NCI-H1092 treated with DMSO at 0.1 percent for 48 hours (cell line): ENCODE data around the gene TCF7L2.

Experiments
- DNase-seq: peaks from one replicate; lab custom pipeline; 2025; lab: John Stamatoyannopoulos, UW

TCF7L2 gene

DNA sequence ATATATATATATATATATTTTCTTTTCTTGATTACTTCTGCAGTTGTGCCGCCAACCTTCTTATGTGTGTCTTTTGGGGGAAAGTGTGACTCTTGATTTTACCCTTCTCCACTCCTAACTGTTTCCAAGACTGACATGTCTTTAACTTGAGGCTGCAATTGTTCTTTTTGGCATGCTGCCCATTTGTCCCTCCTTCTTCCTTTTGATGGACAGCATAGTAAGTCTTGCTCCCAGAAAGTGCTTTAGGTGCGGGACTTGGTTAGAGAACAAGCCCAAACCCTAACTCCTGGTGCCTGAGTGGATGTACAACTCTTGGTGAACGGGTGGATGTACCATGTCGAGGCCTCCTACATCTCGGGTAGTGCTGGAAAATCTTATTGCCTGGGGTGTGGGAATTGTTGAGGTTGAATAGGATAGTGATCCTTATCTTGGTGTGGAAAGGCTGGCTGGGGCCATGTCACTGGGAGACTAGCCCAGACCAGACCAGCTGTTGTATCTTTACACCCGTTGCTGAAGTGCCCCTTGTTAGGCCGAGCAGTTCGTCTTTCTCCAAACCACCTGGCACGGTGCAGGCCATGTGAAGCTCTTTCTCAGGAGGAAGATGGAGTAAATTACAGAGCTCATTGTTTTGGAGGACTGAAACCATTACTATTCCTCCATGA lies 16.3 kb downstream of the TCF7L2 start:
- peak; percentile 28 for DNase-seq

DNA sequence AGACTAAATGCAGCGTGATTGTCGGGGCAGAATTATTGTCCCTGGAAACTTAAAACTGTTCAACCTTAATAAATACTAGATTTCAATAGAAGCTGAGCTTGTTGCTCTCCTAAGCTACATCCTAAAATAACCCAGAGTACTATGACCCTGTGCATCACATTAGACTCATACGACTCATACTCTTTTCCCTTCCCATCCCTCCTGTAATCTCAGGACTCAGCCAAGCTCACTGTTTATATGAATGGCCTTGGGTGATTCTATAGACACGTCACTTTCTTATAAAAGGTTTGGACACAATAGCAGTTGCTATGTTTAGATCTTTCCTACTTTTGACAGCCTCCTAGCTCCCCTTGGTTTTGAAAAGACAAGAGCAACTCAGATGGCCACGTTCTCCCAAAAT lies 17.2 kb downstream of the TCF7L2 start:
- no peak for DNase-seq

DNA sequence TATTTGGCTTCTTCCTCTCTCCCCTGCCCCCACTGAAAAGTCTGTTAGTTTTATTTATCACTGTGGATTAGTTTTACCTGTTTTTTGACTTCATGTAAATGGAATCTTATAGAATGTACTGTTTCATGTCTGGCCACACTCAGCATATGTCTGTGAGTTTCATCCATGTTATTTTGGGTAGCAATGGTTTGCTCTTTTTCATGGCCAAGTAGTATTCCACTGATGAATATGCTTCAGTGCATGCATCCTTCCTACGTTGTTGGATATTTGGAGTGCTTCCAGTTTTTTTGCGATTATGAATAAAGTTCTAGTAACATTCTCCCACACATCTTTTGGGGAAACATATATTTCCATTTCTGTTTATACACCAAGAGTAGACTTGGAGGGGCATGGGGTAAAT lies 19.1 kb downstream of the TCF7L2 start:
- DNase-seq, result no peak

DNA sequence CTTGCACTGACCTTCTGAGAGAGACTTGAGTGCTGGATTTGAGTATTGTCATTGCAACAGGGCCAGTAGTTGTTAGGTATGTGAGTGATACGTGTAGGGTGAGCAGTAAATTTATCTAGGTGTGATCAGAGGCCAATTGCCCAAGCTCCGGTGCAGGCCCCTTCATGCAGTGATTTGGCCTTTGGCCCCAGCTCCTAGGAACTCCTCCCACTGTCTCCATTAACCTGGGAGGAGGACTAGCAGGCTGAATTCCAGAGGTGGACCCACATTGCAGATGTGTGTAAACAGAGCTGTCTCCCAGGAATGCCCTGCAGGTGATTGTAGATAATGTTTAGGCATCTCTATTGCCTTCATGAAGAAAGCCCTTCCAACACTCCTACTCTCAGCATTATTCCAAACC lies 19.5 kb downstream of the TCF7L2 start:
- DNase-seq, result no peak

DNA sequence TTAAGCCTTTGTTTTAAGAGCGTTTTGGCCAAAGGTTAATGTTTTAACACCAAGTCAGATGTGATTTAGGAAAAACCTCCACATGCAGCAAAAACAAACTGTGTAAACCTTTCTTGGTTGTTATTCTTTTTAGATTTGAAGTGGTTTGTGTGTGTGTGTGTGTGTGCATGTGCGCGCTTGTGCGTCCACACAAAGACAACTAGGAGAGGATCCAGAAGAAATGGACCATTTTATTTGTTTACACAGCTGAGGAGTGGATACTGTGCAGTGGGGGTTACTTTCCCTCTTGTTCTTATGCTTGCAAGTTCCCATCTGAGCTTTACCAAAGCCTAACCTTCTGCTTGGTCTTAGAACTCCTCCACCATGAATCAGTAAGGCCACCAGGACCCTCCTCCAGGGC lies 20.0 kb downstream of the TCF7L2 start:
- no peak for DNase-seq

DNA sequence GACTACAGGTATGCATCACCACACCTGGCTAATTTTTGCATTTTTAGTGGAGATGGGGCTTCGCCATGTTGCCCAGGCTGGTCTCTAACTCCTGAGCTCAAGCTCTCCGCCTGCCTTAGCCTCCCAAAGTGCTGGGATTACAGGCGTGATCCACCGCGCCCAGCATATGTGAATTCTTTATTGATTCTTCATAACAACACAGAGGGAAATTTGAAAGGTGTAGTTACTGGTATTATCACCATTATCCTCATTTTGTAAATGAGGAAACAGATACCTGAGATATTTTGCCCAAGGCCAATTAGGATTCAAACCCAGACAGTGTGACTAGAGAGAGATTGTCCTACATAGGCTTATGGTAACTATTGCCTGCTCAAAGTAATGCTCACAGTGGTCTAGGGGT lies 22.6 kb downstream of the TCF7L2 start:
- no peak for DNase-seq

DNA sequence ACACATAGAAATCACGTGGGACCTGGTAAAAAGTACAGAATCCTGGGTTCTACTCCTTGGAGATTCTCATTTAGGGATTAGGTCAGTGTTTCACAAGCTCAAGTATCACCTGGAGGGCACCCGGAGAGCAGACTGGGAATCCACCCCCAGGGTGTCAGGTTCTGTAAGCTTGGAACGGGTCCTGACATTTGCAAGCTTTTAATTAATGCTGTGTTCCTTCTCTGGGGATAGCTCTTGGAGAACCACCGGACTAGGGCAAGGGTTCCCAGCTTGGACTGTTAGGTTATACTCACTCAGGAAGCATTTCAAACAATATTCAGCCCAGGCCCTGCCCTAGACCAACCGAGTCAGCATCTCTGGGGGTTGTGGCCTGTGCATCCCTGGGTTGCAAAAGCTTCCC lies 23.0 kb downstream of the TCF7L2 start:
- no peak for DNase-seq

DNA sequence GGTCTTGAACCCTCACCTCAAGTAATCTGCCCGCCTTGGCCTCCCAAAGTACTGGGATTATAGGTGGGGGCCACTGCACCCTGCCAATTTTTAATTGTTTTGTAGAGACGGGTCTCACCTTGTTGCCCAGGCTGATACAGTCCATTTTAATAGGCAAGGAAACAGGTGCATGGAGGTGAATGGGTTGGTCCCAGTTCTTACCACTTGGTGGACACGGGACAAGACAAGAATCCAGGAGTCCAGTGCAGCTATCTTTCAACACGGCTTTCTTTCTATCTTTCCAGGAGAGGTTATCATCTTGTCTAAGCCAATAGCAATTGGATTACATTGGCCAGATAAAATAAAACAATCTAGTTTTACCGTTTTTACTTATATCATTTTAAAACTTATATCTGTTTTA lies 23.8 kb downstream of the TCF7L2 start:
- DNase-seq, result no peak

DNA sequence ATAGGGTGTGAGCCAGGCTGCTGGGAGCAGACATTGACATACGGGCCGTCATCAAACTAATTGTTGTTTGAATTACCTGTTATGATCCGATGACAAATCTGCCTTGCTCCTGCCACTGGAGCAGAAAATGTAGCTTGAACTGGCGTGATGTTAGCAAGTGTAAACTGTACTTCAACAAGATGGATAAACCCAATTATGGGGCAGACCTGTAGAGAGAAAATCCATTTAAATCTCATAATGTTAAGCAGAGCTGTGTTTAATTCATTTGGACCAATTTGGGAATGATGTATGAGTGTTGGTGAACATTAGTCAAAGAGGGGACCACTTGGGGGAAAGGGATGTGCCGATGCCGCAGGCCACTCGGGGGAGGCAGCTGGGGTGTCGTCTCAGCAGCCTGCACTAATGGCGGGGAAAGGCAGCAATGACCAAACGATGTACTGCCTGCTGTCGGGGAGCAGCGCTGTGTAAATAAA lies 27.4 kb downstream of the TCF7L2 start:
- DNase-seq, result no peak

DNA sequence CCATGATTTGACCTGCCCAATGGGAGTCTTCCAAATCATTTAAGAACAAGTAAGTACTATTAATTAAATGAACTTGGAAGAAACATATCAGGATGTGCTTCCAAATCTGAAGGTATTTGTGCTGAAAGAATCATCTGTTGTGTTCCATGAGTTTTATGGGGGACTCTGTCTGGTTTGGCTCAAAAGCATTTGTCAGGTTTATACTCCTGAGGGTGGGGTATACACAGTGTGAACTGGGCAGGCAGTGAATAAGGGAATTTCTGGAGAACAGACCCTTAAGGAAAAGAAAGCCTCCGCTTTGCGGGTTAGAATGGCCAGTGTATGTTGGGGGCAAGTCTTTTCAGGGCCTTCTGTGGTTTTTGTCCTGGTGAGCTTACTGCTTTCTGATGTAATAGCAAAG lies 29.9 kb downstream of the TCF7L2 start:
- no peak for DNase-seq

DNA sequence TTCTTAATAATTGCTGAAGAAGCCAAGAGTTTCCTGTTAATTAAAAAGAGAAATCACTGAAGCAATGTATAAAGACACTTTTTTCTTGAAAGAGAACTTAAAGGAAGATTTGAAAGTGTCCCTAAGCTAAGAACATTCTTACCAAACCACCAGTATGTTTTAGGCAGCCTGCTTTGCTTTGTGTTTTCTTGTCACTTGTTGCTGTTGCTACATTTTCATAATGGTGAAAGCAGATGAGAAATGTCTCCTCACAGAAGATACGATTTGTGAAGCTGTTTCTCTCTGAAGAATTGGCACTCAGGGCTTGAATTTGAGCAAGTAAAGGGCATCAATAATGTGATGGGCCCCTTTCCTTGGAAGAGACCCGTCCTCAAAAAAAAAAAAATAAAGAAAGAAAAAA lies 30.9 kb downstream of the TCF7L2 start:
- DNase-seq, result no peak

DNA sequence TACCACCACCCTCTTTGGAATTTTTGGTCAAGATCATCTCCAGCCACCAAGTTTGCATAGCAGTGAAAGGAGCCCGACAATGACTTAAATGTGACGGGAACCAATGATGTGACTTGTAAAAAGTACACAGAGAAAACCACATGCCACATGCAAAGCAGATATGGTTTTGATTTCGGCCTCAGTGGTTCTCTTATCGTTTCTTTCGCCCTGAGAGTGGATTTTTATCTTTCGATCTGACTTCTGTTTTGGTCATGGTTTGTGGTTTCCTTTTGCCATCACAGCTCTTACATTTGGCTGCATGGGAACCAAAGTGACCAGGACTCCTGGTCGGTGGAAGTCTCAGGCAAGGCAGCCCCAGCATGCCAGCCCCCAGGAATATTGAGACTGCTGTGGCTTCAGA lies 31.5 kb downstream of the TCF7L2 start:
- DNase-seq, result no peak

DNA sequence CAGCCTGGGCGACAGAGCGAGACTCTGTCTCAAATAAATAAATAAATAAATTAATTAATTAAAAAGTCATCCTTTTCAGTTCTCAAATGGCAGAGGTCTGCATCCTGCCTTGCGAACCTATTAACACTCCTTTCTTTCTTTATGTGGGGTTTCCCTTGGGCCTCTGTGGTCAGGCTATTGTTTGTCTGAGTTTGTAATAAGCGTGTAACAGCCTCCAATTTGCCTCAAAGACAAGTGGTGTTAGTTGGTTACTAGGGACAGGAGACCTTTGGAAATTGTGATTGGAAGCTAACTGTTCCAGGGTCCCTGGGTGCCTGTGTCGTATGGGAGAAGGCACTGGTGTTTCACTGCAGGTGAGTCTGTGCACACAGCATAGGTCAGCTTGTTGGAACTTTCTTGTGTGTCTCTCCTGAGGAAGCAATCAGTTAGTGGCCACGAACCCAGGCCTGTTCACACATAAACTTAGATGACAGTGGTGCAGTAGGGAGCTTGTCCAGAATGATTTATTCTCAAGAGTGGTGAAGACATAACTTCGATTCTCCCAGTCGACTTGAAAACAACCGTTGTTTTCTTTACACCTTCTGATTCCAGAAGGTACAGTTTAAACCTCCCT lies 33.5 kb downstream of the TCF7L2 start:
- DNase-seq, result no peak

DNA sequence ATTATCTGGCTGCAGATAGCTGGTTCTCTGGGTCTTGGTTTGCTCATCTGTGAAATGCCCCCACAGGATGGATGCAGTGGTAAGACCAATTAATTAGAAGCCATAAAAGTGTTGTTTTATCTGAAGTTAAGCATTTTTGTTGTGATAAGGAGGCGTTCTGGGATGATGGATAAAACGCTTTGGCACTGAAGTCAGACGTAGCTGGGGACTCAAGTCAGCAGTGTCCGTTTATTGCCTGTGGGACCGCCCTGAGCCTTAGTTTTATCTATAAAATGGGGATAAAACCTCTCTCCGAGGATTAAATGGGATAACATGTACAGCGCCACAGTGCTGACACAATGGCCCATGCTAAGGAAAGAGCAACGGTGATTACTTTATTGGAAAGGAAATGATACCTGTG lies 34.7 kb downstream of the TCF7L2 start:
- no peak for DNase-seq

DNA sequence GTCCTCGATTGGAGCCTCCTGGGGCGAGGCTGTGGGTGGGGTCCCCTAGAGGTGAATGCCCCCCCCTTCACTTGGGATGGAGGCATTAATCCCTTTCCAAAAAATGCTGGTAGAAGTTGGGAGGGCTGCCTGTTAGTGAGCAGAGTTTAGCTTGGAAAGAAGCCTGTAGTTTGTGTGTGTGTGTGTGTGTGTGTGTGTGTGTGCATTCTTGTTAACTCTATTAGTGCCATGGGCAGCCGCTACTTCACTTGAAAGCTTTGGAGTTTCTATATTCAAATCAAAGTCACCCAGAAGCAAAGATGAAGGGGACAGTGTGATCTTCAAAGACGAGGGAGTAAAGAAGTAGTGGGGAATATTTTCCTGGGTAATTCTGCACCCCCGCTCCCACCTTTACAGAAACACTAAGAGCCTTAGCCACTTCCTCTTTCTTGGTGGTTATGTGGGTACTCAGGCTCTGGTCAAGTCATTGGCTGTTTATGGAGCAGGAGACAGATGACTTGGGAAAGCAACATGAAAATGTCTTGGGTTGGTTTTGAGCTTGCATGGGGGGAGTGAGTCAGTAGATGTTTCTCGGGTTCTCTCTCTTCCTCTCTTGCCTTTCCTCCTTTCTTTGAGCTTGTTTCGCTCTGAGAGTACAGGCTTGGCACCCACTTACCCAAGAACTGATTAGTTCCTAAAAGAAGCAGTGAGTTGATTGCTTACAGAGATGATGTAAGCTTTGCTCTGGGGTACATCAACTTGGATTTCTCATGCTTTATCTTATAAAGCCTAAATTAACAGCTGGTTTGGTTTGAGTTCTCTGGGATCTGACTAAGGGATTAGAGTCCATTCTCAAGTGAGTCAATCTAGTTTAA lies 35.9 kb downstream of the TCF7L2 start:
- no peak for DNase-seq

DNA sequence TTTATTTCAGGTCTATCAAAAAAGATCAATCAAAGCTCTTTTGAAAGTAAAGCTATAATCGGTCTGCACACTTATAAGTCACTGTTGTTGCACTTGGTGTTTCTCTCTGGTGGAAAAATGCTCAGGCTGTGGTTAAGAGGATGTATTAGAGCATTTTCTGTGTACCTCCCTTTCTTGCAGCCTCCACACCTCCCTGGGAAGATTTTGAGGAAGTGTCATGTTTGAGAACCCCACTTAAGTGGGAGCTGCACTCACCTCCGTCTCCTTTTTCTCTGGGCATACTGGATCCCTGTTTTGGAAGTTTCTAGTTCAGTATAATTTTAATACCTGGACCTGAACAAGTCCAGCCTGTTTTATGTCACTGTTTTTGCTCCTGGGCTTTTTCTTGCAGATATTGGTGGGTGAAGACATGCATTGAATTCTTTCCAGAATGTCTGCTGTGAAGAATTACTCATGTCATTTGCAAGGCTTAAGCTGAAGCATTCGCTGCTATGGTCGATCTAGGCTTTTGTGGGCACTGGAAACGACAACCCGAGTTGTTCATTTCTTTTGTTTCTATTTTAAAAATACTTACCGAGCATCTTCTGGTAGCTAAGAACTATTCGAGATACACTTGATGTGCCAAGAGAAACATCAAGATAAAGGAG lies 36.6 kb downstream of the TCF7L2 start:
- no peak for DNase-seq

DNA sequence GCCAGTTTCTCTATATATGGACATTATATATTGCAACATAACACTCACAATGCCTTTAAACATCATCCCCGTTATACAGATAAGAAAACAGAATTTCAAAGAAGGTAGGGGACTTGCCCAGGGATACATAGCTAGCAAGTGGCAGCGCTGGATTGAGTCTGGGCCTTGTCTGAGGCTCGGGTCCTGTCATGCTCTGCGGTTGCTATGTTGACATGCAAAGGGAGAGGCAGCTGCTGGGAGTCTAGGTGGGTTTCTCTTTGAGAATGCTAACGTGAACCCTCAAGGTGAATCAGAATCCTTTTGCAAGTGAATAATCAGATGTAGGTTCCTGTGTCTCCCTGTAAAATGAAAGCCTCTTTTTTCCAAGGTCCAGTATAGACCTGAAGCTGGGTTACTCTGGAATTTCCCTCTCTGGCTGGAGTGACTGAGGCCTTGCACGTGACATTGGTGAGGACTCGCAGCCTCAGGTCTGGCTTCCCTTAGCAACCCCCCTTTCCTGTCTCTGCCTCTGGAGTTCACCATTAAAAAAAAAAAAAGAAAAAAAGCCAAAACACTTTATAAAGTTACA lies 38.9 kb downstream of the TCF7L2 start:
- DNase-seq, result no peak

DNA sequence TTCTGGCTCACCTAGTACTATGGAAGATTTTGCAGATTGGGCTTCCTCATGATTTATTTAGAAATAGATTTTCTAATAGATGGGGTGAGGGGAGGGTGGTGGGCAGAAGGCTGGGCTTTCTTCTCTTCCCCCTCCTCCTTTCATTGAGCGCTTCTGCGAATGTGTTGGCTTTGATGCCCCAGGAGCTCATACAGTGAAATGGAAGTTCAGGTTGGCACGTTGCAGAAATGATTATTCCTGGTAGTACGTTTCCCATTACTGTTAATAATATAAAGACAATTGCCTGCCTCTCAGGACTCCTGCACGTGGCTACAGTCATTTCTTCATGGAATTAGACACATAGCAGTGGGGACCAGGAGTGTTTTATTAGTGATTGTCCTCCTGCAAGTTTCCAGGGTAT lies 39.8 kb downstream of the TCF7L2 start:
- DNase-seq, result no peak

DNA sequence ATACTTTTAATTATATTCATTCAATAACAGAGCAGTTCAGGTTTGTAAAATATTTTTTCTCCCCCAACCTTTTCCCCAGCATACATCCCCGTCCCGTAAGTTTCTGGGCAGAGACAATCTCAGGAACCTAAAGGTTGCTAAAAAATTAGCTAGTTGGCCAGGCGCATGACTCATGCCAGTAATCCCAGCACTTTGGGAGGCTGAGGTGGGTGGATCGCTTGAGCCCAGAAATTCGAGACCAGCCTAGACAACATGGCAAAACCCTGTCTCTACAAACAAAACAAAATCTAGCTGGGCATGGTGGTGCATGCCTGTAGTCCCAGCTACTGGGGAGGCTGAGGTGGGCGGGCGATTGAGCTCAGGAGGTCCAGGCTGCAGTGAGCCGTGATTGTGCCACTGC lies 40.2 kb downstream of the TCF7L2 start:
- no peak for DNase-seq

DNA sequence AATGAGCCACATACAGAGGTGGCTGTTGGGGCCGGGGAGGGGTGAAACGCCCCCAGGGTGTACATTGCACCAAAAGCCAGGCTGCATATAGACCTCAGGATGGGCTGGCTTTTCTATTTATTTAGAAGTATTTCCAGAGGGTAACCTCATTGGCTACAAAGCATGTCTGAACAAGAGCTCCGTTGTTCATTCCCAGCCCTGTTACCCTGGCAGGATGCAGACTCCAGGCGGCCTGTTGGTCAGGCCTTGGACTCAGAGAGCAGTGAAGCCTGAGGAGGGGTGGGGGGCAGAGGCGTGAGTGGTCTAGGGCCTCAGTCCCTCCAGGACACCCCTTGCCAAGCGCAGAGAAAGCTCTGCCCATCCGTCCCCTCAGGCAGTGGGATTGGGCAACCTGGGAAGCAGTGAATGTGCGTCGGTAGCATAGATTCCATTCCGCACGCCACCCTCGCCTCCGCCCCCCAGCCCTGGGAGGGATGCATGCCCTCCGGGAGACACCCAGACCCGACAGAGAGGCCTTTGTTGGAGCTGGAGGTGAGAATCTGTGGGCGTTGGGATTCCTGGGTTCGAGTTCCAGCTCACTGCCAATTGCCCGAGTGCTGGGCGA lies 41.9 kb downstream of the TCF7L2 start:
- no peak for DNase-seq

DNA sequence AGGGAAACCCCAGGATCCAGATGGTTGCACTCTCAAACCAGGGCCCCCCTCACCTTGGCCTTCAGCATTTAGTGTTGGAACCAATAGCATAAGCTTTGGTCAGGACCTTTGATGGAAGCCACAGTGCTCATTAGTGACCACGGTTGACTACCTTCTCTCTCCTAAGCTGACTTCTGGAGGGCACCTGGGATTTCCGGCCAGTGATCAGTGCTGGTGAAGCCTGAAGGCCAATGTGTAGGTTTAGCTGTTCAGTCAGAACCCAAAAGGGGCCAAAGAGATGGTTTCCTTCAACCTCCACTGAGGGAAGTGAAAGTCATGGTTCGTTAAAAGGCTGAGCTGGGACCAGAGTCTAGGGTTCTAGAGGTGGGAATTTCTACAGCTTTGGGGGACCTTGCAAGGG lies 46.4 kb downstream of the TCF7L2 start:
- no peak for DNase-seq

DNA sequence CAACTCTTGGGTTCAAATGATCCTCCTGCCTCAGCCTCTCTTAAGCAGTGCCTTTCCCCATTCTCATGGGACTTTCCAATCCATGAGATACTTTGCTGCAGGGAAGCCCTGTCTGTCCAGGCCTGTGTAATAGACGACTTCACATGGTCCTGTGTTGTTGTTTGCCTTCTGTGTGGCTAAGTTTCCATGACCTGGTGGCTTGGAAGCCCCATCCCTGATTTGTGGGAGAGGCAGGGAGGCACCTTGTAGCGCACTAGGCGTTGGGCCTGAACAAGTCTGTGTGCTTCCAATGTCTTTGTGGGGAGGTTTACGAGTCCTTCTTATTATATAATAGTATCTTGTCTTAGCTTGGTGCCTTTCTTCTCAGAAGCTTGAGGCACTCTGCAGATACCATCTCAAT lies 49.1 kb downstream of the TCF7L2 start:
- DNase-seq, result no peak
